SIG-M5 treated with dmso at 0.1 percent for 504 hours (cell line): ENCODE results near the gene FNDC3B.
A peak's percentile ranks its signal among the peaks of the same experiment; 100 is the strongest.

Experiments used
- DNase-seq: peaks from one replicate; lab custom pipeline; 2025; ENCODE audit not compliant: unreplicated experiment; lab: John Stamatoyannopoulos, UW

The FNDC3B gene

GRCh38 chr3:172132159-172132586 is 92.8 kb downstream of the FNDC3B start:
- no peak for DNase-seq

- no peak for DNase-seq
Measured at GRCh38 chr3:172132721-172133311, 93.4 kb downstream of the FNDC3B start.

DNA sequence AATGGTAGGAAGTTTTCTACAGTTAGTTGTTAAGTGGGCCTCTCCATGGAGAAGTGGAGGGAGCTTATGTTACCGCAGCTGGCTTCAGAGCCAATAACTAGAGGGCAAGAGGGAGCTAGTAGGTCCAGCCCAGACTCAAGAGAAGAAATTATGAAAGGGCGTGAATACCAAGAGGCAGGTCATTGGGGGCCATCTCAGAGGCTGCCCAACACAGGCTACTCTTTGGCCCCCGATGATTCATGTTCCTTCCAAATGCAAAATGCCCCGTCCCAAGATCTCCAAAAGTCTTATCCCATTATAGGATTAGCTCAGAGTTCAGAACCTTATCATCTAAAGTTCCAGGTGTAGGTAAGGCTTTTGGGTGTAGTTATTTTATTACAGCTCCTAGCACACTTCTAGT is 94.5 kb downstream of the FNDC3B start:
- peak; percentile 56 for DNase-seq

DNA sequence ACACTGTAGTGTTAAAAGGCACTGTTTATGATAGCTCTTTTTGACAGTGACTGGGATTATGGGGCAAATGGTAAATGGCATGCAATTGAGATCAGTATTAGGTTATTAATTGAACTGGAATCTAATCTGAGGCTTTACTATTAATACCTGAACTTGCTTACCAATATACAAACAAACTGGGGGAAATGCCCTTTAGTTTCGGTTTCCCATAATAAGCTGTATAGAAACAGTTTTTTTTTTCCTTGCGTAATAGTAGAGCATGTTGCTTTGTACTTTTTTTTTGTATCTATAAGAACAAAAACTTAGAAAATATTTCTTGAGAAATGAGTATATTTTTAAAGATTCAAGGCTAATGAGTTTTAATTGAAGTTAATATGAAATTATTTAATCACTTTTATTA is 95.0 kb downstream of the FNDC3B start:
- peak; percentile 80 for DNase-seq

GRCh38 chr3:172135185-172135584 is 95.8 kb downstream of the FNDC3B start:
- no peak for DNase-seq

- DNase-seq: peak; percentile 63
Measured at GRCh38 chr3:172135820-172136219, 96.4 kb downstream of the FNDC3B start.

DNA sequence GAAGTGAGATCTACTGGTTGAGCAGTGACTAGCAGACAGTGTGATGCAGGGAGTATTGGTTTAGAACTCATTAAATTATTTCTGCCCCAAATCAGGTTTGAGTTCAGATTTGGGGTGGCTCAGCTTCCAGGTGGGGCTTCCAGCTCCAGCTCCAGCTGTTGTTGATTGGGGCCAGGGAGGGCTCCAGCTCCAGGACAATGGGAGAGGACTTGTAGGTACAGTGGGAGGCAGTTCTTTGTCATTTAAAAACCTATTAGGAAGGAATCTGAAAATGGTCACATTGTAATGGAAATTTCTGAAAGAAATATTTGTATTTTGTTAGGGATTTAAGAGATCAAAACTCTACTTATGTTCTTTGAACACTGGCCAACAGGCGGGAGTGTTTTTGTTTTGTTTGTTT is 97.0 kb downstream of the FNDC3B start:
- no peak for DNase-seq

DNA sequence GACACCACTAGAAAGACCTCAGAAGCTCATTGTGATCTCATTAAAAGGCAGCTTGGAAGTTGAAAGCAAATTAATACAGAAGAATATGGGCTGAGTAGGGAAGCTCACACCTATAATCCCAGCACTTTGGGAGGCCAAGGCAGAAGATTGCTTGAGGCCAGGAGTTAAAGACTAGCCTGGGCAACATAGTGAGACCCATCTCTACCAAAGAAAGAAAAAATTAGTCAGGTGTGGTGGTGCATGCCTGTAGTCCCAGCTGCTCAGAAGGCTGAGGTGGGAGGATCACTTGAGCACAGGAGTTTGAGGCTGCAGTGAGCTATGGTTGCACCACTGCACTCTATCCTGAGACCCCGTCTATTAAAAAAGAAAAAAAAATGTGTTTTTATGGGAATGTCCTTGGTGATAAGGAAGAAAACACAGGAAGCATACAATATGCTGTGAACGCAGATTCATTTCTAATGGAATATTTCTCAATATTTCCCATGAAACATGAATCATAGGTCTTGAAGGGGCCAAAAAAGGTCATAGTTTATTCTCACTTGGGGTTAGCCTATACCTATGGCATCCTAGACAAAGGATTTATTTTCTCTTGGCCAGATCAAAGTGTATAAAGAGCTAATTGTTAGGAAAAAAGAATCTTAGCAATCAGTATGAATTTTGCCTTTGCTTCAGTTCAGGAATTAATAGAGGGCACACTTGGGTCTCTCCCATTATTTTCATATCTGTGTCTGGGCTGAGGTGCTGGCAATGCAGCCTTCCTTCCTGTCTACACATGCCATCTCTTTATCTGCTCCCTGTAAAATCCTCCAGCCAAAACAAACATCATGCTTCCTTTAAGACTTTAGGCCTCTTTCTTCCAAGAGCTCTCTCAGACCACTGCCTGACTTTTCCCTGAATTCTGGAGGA is 98.2 kb downstream of the FNDC3B start:
- no peak for DNase-seq

- DNase-seq: no peak
Measured at GRCh38 chr3:172138193-172138537, 98.8 kb downstream of the FNDC3B start.

DNA sequence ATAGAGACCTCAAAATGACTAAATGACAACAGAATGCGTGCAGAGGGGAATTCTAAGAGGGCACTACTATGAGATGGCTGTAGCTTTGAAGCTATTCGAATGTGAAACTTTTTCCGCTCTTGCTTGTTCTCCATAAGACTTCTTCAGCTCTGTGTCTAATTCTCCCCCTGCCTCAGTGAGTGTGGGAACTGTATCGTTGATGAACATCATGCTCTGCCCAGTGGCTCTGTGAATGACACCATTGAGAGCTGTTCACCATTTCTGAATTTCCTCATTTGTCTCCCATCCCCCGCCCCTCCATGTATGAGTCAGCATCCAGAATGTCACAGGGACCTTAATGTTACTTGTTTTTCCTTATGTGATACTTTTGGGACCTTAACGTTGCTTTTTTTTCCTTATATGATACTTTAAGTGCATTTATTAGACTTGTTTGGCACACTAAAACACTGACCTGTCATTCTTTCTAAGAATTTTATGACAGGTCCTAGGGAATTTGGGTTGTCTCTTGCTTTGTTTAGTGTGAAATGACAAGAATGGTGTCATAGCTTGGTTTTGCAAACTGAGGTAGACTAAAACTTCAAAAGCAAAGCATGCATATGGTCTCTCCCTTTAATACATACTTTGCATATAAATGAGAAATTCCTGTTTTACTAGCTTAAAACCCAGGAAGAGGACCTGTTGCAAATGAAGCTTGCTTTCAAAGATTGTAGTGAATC is 99.6 kb downstream of the FNDC3B start:
- peak; percentile 83 for DNase-seq

GRCh38 chr3:172139528-172140276 is 100.3 kb downstream of the FNDC3B start:
- DNase-seq: no peak

- peak; percentile 89 for DNase-seq
Measured at GRCh38 chr3:172140499-172141391, 101.4 kb downstream of the FNDC3B start.

DNA sequence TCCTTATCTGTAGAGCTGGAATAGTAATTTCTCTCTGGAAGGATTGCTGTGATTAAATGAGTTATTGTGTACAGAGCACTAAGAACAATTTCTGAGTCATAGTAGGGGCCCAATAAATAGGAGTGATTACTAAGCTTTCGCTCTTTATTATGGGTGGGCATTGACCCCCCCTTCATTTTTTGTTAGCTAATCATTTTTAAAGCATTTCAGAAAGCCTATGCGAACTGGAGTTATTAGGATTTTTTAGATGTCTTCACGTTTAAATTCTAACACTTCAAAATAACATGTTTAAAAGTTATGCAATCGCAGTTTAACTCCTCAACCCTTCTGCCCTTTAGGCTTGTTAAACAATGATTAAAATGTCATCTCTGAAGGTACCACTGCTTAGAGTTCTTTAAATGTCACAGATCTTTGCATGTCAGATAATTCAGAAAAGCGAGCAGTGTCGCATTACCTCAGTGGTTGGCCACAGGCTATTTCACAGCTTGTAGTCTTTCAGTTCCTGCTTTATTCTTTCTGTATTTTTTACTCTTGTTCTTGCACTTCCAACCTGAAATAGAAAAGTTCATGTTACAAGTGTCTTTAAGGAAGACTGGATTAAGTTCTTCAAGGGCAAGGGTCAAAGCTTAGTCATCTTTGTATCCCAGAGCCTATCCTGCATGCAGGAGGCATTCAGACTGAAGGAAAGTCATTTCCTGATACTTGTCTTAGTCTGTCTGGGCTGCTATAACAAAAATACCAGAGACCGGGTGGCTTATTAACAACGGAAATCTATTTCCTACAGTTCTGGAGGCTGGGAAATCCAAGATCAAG is 102.9 kb downstream of the FNDC3B start:
- DNase-seq: peak; percentile 83

DNA sequence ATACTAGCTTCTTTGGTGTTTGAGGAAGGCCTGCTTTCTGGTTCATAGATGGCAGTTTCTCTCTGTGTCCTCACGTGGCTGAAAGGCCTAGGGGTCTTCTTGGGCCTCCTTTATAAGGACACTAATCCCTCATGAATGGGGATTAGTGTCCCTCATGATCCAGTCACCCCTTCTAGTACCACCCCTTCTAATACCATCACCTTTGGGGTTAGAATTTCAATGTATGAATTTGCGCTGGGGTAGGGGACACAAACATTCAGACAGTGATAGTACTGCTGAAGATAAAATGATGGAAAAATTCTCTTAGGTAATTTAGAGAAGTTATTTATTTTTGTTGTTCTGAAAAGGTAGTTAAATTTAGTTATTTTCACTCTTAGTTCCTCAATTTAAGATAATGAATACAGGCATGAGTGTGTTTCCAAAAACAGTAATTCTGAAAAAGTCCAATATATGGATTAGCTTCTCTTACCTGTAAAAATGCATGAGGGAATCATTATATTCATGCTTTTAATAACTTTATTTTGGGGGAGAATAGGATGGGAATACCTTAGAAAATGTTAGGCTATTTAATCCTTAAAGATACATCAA is 103.6 kb downstream of the FNDC3B start:
- no peak for DNase-seq

DNA sequence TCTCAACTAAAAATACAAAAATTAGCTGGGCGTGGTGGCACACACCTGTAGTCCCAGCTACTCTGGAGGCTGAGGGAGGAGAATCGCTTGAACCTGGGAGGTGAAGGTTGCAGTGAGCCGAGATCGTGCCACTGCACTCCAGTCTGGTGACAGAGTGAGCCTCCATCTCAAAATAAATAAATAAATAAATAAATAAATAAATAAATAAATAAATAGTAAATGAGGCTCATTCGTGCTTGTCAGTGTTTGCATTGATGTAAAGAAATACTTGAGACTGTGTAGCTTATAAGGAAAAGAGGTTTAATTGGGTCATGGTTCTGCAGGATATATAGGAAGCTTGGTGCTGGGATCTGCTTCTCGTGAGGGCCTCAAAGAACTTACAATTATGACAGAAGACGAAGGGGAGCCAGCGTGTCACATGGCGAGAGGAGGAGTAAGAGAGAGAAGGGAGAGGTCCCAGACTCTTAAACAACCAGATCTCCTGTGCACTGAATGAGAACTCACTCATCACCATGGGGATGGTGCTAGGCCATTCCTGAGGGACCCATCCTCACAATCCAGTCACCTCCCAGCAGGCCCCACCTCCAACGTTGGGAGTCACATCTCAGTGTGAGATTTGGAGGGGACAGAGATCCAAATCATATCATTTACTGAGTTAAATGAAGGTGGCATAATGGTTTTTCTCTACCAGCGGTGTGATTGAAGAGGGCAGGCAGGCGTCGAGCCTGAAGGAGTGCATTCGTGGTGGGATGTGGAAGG is 104.5 kb downstream of the FNDC3B start:
- no peak for DNase-seq

GRCh38 chr3:172144601-172145000 is 105.2 kb downstream of the FNDC3B start:
- no peak for DNase-seq

DNA sequence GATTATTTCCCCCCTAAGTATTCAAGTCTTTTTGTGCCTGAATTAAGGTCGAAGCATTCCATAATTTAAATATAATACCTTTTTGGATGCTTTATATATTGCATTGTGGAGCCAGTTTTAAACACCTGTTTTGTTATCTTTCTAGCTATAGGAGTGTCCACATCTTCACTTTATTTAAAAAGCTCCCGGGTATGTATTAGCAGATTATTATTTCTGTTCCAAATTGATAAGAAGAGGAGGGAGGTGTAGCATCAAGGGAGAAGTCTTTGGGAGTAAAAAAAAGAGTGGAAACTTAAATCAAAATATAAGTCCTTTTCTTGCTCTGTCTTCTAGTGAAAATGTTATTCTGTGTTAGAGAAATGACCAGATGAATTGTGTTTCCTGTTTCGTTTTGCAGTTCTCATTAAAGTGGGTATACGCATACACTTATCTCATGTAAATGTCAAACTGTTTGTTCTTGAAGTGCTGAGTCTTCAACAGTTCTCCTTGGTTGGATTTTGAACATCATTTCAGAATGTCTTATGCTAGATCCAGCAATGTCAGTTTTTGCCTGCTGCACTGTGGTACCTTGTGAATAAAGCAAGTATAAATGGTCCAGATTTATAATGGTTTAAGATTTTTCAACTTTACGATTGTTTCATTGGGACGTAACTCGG is 105.8 kb downstream of the FNDC3B start:
- DNase-seq: no peak

DNA sequence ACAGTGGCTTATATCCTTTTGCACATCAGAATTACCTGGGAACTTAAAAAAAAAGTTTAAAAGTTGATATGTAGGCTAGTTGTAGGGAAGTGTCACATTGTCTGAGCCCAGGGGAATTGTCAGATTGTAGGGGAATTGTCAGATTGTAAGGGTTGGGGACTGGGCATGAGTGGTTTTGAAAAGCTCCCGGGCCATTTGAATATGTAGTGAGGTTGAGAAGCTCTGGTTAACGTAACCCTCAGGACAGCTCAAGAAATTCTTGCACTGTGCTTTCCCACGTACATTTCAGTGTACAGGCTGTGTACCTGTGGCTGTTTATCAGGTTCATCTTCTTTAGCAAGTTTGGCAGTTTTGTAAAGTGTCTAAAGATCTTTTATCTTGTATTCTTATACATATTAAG is 107.0 kb downstream of the FNDC3B start:
- no peak for DNase-seq
